Measurements from ENCODE around the gene USP1.
A peak's percentile ranks its signal among the peaks of the same experiment; 100 is the strongest.

The USP1 gene, protein sequence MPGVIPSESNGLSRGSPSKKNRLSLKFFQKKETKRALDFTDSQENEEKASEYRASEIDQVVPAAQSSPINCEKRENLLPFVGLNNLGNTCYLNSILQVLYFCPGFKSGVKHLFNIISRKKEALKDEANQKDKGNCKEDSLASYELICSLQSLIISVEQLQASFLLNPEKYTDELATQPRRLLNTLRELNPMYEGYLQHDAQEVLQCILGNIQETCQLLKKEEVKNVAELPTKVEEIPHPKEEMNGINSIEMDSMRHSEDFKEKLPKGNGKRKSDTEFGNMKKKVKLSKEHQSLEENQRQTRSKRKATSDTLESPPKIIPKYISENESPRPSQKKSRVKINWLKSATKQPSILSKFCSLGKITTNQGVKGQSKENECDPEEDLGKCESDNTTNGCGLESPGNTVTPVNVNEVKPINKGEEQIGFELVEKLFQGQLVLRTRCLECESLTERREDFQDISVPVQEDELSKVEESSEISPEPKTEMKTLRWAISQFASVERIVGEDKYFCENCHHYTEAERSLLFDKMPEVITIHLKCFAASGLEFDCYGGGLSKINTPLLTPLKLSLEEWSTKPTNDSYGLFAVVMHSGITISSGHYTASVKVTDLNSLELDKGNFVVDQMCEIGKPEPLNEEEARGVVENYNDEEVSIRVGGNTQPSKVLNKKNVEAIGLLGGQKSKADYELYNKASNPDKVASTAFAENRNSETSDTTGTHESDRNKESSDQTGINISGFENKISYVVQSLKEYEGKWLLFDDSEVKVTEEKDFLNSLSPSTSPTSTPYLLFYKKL
- 92.0 to 141 (median 115) reads per million in 4 experiments for total RNA-seq

DNA sequence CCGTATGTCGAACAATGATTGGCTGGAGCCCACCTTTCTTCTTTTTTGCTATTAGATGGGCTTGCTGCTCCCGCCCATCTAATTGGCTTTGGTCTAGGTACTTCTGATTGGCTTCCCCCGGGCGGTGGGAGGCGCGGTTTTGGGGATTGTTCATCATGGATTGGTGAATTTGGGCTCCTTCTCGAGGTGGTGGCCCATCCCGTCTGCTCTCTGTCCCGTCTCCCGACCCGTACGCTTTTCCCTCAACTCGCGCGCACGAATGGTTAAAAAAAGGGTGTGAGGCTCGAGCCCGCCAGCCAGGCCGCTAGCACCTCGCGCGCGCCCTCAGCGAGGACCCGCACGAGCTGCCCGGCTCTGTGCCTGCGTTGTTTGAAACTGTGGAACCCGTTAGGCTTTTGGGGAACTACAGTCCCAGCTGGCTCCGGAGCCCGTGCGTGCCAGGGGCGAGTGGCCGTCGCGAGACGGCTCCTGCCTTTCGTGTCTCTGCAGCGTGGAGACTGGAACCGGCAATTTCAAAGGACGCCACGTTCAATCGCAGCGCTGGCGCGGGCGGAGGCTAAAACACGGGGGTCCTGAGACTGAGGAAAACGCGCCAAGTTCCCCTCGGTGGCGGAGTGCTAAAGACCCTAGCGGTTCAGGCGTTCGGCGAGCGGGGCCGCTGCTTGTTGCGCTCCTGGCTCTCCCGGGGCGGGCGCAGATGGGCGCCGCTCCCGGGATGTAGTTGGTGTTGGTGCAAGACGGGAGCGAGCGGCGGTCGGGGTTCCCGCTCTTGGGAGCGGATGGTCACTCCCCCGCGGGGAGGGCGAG is at the start of gene USP1:
USP1 (plus strand) TSS at position 584 of the 807 bp plus-strand sequence. CDS start 2,819 bp downstream, outside the sequence.
- peak; percentile 100 for DNase-seq

DNA sequence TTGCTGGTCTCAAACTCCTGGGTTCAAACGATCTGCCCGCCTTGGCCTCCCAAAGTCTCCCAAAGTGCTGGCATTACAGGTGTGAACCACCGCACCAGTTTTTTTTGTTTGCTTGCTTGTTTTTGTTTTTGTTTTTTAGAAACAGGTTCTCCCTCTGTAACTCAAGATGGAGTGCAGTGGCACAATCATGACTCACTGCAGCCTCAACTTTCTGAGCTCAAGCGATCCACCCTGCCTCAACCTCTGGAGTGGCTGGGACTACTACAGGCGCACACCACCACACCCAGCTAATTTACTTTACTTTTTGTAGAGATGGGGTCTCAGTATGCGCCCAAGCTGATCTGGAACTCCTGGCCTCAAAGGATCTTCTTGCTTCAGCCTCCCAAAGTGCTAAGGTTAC is 47.3 kb upstream of the USP1 start:
- no peak for DNase-seq

DNA sequence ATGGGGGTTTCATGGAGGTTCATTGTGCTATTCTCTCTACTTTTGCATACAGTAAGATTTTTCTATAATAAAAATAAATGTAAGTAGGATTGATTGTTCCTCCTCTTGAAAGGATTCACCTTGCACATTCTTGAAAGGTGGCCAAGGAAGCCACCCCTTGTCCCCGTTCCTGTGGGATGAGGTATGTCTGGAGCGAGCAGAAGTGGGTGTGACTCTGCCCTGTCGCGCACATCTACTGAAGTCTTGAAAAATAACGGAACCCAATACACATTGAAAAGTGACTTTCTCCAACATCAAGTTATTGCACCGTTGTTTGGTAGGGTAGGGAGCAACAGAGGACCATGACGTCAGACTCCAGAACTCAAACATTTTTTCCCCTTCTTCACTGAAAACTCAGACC is 46.8 kb upstream of the USP1 start:
- no peak for DNase-seq

DNA sequence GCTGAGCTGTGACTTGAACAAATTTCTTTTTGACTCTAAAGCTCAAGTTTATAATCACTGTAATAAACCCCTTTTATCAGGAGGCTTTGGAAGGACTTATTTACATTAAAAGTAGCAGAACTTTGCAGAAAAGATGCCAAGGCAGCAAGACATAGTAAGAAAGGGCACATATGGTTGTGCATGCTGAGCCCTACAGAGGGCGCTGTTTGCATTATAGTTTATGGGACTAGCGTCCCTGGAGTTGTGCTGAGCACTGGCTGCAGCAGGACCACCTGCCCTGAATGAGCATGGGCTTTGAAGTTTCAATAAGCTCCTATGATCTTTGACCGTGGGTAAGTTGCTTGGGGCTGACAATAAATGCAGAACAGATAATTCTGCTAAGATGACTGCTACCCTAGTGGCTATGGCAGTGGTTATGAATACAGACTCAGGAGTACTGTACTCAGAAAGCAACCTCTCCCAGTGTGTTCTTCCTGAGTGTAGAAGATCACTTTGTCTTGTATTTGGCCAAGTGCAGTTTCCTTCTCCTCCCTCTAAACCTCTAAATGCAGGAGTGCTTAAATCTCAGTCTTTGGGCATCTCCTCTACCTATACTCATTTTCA is 45.4 kb upstream of the USP1 start:
- DNase-seq = no peak

DNA sequence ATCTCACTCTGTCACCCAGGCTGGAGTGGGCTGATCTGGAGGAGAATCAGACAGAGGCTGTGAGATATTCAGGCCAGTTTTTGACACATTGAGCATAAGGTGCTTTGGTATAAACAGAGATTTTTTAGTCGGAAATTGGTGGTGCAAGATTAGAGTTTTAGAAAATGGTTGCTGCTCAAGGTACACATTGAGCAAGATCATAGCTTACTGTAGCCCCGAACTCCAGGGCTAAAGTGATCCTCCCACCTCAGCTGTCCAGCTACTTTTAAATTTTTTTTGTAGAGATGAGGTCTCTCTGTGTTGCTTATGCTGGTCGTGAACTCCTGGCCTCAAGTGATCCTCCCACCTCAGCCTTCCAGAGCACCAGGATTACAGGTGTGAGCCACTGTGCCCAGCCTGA is 43.9 kb upstream of the USP1 start:
- no peak for DNase-seq

DNA sequence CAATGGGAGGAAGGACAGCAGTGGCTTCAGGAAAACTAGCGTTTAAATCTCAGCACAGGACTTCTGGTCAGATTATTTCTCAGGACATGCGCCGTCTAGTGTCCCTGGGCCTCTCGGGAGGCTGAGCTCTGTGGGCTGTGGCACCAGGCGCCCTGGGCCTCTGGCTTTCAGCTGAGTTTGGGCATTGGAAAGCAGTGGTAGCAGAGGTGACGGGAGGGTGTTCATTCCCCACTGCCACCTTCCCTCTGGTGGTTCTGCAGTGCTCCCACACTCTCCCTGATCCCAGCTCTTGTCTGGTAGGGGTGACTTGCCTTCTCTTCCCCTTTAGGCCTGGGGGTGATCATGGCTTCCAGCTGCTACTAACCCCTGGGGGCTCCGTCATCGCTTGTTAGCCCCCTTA is 42.2 kb upstream of the USP1 start:
- no peak for DNase-seq

DNA sequence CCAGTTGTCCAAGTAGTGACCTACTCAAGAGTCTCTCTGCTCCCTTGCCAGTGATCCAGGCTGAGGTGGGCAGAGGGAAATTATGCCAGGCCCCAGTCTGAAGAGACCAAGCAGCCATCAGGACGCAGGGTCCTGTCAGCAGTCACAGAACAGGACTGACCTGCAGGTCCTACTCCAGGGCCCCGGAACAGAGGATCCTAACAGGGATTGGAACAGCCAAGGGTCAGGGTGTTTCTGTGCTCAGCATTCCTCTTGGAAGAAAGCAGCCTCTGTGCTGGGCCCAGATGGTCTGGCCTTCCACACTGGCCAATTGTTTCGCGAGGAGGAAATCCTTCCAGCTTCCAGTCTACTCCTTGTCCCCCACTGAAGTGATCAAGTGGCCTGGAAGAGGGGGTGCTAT is 41.6 kb upstream of the USP1 start:
- no peak for DNase-seq

DNA sequence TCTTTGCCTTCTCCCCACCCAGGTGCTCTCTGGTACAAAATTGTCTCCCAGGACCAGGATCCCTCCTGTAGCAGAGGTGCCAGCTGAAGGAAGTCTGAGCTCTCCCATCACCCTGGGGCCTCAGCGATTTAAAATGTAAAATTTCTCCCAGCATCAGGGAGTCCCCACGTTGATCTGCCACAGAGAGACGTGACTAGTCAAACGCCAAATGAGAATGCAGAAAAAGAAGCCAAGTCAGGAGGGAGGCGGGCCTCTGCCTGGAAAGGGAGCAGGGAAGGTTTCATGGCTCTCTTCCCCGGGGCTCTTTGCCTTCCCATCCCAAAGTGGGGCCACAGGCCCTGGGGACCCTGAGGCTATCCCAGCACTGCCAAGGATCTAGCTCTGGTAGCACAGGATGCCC is 40.0 kb upstream of the USP1 start:
- DNase-seq = no peak

DNA sequence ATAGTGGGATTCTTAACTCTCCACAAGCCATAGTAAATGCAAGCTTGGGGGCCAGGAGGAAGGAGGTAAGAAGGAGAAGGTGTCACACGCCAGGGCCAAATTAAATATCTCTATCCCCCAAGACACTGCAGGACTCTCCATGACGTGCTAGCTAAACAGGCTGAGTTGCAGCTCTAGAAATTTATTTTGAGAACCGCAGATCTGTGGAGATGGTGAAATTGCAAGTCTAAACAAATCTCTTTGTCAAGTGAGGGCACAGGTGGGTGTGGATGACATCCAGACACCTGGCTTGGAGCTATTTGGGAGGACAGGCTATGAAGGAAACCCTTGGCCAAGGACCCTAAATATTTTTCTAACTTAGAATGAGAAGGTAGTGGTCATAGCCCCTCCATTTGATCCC is 39.5 kb upstream of the USP1 start:
- no peak for DNase-seq

DNA sequence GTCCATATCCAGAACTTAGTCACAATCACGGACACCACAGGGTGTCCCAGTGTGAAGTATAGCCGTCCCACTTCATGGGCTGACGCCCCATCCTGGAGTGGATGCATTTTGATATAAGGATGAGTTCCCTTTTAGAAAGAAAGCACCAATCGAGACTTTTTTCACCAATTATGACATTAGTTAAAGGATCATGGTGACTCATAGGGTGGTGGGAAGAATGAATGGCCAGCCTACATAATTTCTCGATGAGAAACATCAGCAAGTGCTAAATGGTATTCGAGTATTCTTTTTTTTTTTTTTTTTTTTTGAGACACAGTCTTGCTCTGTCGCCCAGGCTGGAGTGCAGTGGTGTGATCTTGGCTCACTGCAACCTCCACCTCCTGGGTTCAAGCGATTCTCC is 38.5 kb upstream of the USP1 start:
- DNase-seq = no peak

DNA sequence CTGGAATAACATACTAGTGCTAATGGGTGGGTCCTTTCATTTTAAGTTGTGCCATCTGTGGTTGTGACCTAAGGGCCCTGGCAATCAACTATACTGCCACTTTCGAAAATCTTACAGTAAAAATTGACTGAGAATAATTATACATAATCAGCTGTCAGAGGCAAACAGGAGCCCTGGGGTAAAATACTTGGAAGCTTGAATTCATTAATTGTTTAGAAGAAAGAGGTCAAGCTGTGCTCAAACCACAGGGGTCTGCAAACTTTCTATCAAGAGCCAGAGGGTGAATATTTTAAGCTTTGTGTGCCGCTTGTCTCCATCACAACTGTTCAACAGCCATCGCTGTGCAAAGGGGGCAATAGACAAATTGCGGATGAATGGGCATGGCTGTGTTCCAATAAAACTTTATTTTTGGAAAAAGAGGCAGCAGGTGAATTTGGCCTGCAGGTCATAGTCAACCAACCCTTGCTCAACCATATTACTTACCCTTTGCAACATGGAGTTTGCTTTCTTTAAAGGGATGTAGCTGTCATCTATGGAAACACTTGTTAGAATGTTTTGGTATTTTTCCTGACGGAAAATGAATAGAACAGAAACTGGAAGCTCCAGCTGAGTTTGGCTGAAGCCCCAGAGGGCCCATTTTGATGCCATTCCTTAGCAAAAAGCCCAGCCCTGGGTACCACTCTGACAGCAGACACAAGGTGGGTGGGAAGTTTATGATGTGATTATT is 35.7 kb upstream of the USP1 start:
- no peak for DNase-seq

DNA sequence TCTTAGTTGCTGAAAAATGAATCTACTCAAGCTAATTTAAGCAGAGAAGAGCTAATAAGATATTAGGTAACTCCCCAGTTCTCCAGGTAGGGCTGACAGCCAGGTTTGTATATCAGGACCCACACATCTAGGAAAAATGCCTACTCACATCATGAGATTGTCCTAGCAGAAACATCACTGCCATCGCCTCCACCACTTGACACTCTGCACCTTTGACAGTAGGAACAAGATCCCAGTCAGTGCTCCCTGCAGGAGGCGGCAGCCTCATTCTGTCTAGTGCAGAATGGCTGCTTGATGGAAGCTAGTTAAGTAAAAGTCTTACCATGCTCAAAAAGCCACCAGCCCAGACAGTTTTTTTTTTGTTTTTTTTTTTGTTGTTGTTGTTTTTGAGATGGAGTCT is 31.6 kb upstream of the USP1 start:
- DNase-seq = no peak

DNA sequence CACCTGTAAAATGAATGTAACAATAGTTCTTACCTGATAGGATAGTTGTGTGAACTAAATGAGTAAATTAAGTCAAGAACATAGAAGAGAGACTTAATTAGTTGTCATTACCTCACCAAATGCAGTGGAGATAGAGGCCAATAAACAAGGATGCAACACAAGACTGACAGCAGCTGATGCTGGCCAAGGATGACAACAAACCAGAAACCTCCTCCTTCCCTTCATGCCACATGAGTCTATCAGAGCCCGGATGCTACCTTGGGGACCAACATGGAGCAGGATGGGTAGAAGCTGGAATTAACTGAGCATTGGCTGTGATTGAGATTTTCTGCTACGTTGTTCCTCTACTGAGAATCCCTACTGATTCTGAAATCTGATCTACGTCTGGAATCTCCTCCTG is 30.3 kb upstream of the USP1 start:
- DNase-seq = no peak

DNA sequence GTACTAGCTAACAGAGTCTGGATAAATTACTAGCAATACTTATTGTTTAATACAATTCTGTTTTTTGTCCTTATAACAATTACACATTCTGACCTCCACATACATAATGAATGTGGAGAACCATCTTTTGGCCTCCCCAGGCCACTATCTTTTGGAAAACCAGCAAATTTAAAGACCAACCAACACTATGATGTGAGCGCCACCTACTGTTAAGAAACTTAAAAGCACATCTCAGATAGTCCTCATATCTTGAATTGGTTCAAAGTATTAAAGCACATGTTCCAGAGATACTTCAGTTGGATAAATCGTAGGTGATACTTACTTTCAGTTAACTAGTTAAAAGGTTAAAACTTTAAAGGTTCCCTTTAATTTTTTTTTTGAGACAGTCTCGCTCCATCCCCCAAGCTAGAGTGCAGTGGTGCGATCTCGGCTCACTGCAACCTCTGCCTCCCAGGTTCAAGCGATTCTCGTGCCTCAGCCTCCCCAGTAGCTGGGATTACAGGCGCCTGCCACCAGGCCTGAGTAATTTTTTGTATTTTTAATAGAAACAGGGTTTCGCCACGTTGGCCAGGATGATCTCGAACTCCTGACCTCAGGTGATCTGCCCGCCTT is 29.3 kb upstream of the USP1 start:
- no peak for DNase-seq

DNA sequence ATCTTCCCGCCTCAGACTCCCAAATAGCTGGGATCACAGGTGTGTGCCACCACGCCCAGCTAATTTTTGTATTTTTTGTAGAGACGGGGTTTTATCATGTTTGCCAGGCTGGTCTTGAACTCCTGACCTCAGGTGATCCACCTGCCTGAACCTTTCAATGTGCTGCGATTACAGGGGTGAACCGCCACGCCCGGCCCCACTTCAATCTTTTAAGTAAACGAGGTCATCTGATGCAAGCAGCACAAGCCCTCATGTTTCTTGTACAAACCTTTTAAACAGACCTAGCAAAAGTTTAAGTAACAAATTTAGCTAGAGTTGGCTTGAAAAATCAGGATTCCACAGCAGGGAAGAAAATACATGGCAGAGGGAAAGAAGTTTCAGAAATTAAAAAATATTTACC is 21.2 kb upstream of the USP1 start:
- no peak for DNase-seq

DNA sequence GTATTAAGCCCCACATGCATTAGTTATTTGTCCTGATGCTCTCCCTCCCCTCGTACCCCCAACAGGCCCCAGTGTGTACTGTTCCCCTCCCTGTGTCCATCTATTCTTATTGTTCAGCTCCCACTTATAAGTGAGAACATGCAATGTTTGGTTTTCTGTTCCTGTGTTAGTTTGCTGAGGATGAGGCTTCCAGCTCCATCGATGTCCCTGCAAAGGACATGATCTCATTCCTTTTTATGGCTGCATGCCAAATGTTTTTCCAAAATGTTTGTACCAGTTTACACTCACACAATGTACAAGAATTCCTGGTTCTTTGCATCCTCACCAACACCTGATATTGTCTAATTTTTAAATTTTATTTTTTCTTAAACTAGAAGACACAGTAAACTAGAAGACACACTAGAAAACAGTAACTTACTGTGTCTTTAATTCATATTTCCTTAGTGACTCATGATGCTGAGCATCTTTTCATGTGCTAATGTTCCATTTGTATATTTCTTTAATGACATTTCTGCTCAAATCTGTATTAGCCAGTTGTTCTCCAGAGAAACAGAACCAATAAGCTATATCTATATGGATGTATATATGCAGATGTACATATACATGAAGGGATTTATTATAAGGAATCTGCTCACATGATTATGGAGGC is 19.4 kb upstream of the USP1 start:
- no peak for DNase-seq

DNA sequence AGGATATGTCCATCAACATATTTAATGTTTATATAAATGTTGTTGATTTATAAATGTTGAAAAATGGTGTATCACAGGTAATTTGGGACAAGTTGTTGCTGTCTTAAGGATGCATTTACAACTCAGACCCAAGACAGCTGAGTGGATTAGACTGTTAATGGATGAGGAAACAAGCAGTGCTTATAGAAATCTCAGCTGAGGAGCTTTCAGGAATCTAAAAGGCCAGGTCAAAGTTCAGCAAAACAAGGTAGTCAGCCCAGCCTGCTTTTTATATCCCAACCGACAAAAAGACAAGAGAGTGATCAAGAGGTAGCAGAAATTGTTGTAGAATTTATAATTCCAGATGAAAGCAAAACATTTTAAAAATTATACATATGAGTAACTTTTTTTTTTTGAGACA is 16.6 kb upstream of the USP1 start:
- DNase-seq = no peak

DNA sequence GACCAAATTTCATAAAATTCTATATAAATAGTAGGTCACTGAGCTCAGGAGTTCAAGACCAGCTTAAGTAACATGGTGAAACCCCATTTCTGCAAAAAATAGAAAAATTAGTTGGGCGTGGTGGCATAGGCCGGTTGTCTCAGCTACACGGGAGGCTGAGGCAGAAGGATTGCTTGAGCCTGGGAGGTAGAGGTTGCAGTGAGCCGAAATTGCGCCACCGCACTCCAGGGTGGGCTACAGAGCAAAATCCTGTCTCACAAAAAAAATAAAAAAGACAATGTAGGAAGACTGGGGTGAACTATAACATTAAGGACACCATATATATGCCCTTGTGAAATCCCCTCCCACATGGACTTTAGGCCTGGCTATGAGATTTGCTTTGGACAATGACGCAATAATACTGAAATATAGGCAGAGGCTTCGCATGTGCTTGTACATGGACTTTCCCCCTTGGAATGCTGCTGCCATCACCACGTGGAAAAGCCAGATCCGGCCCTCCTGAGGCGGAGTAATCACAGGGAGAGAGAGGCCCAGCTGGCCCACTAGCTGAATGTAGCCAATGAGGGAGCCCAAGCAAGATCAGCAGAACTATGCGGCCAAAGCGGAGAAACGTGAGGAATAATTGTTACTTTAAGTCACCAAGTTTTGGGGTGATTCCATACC is 13.1 kb upstream of the USP1 start:
- DNase-seq = no peak

DNA sequence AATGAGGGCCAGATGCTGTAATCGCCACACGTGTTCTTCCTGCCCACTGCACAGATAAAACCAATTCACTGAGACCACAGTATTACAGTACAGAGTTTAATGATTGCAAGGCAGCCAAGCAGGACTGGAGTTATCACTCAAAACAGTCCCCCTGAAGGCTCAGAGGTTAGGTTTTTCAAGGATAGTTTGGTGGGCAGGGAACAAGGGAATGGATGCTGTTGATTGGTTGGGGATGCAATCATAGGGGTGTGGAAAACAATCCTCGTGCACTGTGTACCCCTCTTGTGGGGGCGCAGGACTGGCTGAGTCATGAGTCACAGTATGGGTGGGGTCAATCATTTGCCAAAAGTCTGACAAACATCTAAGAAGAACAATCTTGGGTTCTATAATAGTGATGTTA is 12.4 kb upstream of the USP1 start:
- DNase-seq = no peak

DNA sequence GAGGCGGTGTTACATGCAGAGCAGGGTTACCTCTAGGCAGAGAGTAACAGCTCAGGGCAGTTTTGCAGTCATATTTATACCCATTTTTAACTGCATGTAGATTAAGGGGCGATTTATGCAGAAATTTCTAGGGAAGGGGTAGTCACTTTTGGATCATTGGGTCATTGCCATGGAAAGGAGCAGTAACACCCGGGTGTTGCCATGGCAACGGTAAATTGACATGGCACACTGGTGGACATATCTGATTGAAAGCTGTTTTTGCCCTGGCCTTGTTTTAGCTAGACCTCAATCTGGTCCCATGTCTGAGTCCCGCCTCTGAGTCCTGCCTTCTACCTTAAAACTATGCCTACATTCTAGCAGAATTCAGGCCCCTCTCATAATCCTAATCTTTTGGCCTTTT is 11.8 kb upstream of the USP1 start:
- DNase-seq = no peak

DNA sequence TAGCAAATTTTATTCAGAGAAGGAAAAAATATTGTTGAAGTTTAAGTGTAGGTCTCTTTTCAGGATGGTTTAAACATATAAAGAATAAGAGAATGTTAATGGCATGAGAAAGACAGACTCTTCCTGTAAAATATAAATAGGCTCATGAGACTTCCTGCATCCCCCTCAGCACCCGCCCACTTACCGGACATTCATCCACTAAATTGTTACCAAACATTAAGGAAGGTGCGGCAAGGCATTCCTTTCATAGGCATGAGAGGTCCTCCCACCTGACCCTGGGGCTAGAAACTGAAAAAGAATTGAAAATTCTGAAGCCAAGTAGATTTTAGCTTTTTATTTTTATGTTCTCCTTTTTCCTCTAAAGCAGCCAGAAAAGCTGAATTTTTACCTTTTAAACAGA is 10.6 kb upstream of the USP1 start:
- no peak for DNase-seq

Measured in effector CD8-positive, alpha-beta T cell (primary cell).